SK-N-DZ (cell line): ENCODE data around the gene SNCB.

ENCODE experiments used
- DNase-seq: peaks from one replicate; pipeline ENCODE4 v3.0.0-alpha.2; 2015; ENCODE audit warnings: low spot score

The SNCB gene

DNA sequence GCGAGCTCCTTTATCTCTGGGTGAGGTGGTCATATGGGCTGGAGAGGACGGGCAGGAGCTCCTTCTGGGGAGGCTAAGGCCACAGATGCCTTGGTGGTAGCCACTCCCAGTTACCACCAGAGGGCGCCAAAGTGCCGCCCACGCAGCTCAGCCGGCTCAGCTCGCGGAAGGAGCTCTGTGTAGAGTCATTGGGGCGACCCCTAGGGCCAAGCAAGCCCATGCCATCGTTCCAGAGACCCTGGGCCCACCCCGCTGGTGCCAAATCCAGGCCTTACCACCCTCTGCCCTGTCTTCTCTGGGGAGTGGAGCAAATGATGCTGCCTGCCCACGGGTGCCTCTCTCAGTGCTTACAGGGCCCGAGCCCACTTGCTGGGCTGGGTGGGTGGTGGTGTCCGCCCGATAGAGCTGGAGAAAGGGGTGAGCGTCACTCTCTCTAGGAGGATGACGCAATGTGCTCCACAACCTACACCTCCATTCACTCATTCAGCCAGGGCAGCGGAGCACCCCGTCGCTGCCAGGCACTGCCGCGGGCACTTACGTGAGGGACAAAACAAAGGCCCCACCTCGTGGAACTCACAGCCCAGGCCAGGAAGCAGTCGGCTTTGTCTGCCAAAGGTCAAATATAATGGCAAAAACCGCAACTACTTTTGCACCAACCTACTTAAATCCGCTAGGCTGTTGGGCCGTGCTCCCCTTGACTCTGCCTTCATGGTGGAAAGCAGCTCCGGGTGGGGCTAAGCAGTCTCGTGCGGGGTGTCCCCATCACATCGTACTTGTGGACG, 30.7 kb upstream of the SNCB start:
- DNase-seq: peak; percentile 86

DNA sequence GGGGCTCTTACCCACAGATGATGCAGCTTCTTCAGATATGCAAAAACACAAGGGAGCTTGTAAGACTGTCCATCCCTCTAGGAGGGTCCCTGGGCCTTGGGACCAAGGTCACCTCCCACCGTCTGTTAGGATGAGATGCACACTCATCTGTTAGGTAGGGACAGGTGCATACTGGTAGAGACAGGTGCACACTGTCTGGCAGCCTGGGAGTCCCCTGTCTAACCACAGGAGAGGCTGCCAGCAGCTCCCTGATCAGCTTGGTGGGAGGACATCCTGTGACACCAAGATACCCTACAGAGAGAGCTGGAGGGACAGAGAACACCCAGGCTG, 30.2 kb upstream of the SNCB start:
- DNase-seq: no peak

GRCh38 chr5:176659860-176660461, 29.6 kb upstream of the SNCB start:
- no peak for DNase-seq

GRCh38 chr5:176659512-176659839, 29.1 kb upstream of the SNCB start:
- no peak for DNase-seq

DNA sequence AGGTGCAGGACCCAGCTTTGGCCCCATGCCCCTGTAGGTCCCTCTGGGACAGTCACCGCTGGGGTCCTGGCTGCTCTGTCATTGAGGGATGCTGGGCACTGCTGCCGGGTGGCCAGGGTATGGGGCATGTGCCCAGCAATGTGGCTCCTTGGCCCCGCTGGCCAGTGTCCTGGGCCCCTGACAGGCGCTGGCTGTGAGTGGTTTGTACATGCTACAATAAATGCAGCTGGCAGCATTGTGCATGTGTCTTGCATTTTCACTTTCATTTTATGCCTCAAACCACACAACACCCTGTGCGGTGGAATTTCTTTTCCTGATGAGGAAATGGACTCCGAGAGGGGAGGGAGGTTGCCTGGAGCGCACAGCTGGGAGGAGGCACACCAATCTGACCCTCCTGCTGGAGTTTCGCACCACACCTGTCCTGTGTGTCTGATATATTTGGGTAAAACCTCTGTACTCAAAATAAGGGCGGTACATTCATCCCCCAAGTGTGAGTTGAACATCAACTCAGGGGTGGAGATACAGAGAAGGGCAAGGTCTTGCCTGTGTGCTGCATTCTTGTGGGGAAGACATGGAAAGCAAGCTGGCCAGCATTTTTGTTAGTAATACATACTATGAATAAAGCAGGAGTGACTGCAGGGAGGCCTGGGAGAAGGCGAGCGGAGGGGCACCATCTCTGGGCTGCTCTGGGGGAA, 28.6 kb upstream of the SNCB start:
- no peak for DNase-seq

DNA sequence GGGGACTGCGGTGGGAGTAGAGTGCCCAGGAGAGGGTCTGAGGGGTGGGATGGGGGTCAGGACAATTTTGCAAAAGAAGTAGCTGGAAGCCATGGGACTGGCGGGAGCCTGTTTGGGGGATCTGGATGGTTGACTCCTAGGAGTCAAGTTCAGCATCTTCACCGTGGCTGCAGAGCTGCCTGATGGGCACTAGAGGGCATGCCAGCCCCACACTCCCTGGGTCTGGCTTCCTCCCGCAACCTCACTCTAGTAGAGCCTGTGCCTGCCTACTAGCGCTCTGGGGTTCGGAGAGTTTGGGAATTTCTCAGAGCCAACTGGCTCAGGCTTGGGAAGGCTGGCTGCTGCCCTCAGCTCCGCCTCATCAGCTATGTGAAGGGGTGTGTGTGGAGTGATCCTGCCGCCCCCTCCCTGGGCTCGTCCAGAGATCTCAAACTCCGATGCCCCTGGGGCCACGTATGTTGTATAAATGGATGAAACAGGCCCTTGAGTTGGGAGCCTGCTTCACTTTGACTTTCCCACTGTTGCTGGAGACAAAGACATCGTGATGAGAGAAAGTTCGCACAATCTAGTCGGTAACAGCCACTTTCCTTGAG, 27.8 kb upstream of the SNCB start:
- peak; percentile 77 for DNase-seq

GRCh38 chr5:176656467-176656990, 26.2 kb upstream of the SNCB start:
- no peak for DNase-seq

DNA sequence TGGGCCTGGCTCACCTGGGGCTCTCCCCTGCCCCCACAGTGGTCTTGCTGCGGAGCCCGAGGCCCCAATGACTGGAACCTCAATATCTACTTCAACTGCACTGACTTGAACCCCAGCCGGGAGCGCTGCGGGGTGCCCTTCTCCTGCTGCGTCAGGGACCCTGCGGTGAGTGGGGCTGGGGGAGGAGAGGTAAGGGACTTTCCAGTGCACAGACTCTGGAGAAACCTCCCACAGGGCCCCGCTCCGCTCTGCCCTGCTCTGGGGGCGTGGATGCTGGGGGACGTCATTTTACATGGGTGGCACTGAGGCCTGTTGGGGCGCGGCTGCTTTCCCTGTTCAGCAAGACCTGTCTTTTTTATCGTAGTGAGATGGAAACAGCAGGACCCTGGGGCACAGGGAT, 24.5 kb upstream of the SNCB start:
- DNase-seq: no peak

GRCh38 chr5:176653401-176654385, 23.4 kb upstream of the SNCB start:
- DNase-seq: no peak

DNA sequence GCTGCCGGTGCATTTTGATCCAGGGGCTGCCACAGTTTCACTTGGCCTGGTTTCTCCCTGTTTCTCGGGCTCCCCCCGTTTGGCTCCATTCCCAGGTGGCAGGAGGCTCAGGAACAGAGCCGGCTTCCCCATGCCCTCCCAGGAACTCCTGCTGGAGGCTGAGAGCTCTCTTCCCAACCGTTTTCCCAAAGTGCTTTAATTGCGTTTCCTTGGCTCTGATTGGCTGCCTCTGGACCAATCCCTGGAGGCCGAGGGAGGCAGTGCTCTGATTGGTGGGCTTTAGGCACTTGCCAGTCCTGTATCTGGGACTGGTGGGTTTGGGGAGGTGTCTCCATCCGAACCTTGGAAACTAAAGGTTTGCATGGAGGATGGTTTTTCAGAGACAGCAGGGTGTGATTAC, 21.8 kb upstream of the SNCB start:
- DNase-seq: no peak

DNA sequence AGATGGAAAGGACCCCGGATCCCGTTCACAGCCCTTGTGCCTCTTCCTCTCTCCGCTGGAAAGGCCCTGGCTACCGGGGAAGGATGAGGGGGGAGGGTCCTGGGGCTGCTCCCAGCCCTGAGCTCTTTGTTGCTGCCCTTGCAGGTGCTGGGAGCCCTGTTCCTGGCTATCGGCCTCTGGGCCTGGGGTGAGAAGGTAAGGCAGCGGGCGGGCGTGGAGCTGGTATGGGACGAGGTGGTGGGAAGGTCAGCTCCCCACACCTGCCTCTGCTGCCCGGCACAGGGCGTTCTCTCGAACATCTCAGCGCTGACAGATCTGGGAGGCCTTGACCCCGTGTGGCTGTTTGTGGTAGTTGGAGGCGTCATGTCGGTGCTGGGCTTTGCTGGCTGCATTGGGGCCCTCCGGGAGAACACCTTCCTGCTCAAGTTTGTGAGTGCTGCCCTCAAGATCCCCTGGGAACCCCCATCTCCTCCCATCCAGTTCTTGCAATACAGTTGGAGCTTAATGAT, 21.2 kb upstream of the SNCB start:
- no peak for DNase-seq

- DNase-seq: no peak
These were observed 20.1 kb upstream of the SNCB start for GRCh38 chr5:176650354-176650884.

GRCh38 chr5:176648474-176649194, 18.3 kb upstream of the SNCB start:
- DNase-seq: no peak

- DNase-seq: peak; percentile 47
These were observed 17.6 kb upstream of the SNCB start for GRCh38 chr5:176647843-176648473.

- DNase-seq: peak; percentile 98
These were observed 16.9 kb upstream of the SNCB start, which contains the start of gene TSPAN17 for GRCh38 chr5:176647030-176647842. TSPAN17 (plus strand) TSS chr5:176647484; CDS start chr5:176647616, 132 bp downstream.

GRCh38 chr5:176646707-176647029, 16.3 kb upstream of the SNCB start:
- DNase-seq: no peak

GRCh38 chr5:176646049-176646706, 15.8 kb upstream of the SNCB start:
- DNase-seq: no peak
